GM23338 (cell line): ENCODE measurements around the gene CDH8.

Experiments
- CREB1 ChIP-seq: fragments of 250-450 bp; sonication (Bioruptor Pico); IDR thresholded peaks from 2 replicates; pipeline ENCODE4 v1.5.0; 2020; ENCODE audit warnings: low read depth, mild to moderate bottlenecking, moderate library complexity
- CTCF ChIP-seq, 2 experiments: fragments of 200-600 bp in 1 of 2; sonication (generic) in 1 of 2; conservative IDR thresholded peaks; 2 replicates each; pipeline versions ENCODE4 v1.5.1 to v1.6.1; 2016 to 2017; ENCODE audit warnings: antibody characterized with exemption in 2 of 2, low read depth in 2 of 2, mild to moderate bottlenecking in 2 of 2, moderate library complexity in 1 of 2
- EZH2 ChIP-seq: fragments of 200-600 bp; sonication (generic); IDR thresholded peaks from one replicate; pipeline ENCODE4 v1.8.0; 2017; ENCODE audit warnings: antibody characterized with exemption, mild to moderate bottlenecking, low read depth; ENCODE audit not compliant: unreplicated experiment
- EZH2phosphoT487 ChIP-seq: fragments of 200-600 bp; sonication (generic); IDR thresholded peaks from one replicate; pipeline ENCODE4 v1.8.1; 2018; ENCODE audit warnings: antibody characterized with exemption; ENCODE audit not compliant: unreplicated experiment
- JUNB ChIP-seq: IDR thresholded peaks from one replicate; pipeline ENCODE4 v1.6.1; 2016; ENCODE audit warnings: antibody characterized with exemption; ENCODE audit not compliant: unreplicated experiment
- POLR2AphosphoS5 ChIP-seq: IDR thresholded peaks from 2 replicates; pipeline ENCODE4 v1.6.1; 2016; ENCODE audit warnings: antibody characterized with exemption, low read depth
- REST ChIP-seq: IDR thresholded peaks from one replicate; pipeline ENCODE4 v1.6.1; 2018; ENCODE audit warnings: antibody characterized with exemption; ENCODE audit not compliant: unreplicated experiment
- STAT1 ChIP-seq: IDR thresholded peaks from one replicate; pipeline ENCODE4 v1.6.1; 2016; ENCODE audit warnings: antibody characterized with exemption; ENCODE audit not compliant: unreplicated experiment
- ZNF331 ChIP-seq: fragments of 250-450 bp; sonication (Bioruptor Pico); IDR thresholded peaks from 2 replicates; pipeline ENCODE4 v1.5.0; 2020; ENCODE audit warnings: low read depth, mild to moderate bottlenecking, moderate library complexity
- ZNF462 ChIP-seq: fragments of 250-450 bp; sonication (Bioruptor Pico); IDR thresholded peaks from 2 replicates; pipeline ENCODE4 v1.5.0; 2020; ENCODE audit warnings: mild to moderate bottlenecking, moderate library complexity

GRCh38 chr16:61763991-61764390, 272.2 kb downstream of the CDH8 start:
- no peak for TF ChIP-seq EZH2phosphoT487
- no peak for TF ChIP-seq CTCF (conservative IDR thresholded peaks at IDR 0.05; ENCODE audit: low read depth in 2 of 2)
- no peak for TF ChIP-seq EZH2
- no peak for TF ChIP-seq STAT1
- TF ChIP-seq REST, result no peak
- TF ChIP-seq POLR2AphosphoS5, result no peak
- TF ChIP-seq CREB1 (CRISPR knock-in tag), result no peak
- TF ChIP-seq ZNF331 (CRISPR knock-in tag), result no peak
- no peak for TF ChIP-seq ZNF462
- TF ChIP-seq JUNB, result no peak
